CD14-positive monocyte (primary cell): Measurements from ENCODE around the gene NPRL2. TPM values are rescaled to one million over a fixed set of nuclear protein-coding genes. Genes with fewer than 3 reads are reported as not detected.

Experiments used
- DNase-seq, 3 donors: peaks; one replicate each; pipeline ENCODE4 v3.0.0-alpha.2; 2011 to 2022
- H2AFZ ChIP-seq: 2 replicates; pipeline ENCODE4 v1.6.0; 2012; ENCODE audit warnings: mild to moderate bottlenecking, low read depth, low read length, inconsistent platforms; ENCODE audit not compliant: insufficient read depth, poor library complexity, severe bottlenecking
- H3K27ac ChIP-seq, 2 donors: 1 replicate in 1 of 2; 2 replicates in 1 of 2; pipeline ENCODE4 v1.5.1; 2012 to 2013; ENCODE audit warnings: low read length in 2 of 2, control low read depth in 1 of 2, inconsistent platforms in 1 of 2, low read depth in 1 of 2, mild to moderate bottlenecking in 1 of 2
- H3K27me3 ChIP-seq, 2 donors: one replicate each; pipeline versions ENCODE4 v1.6.0 to v1.6.1; 2011 to 2013; ENCODE audit warnings: low read length in 2 of 2; ENCODE audit not compliant: control insufficient read depth in 2 of 2, insufficient read depth in 2 of 2
- H3K36me3 ChIP-seq, 2 donors: replicated peaks in 1 of 2; 1 replicate in 1 of 2; 2 replicates in 1 of 2; pipeline versions ENCODE4 v1.5.1 to v1.6.1; 2012 to 2013; ENCODE audit warnings: low read length in 2 of 2, control low read depth in 1 of 2, inconsistent platforms in 1 of 2, mild to moderate bottlenecking in 1 of 2; ENCODE audit not compliant: insufficient read depth in 2 of 2, control insufficient read depth in 1 of 2
- H3K4me1 ChIP-seq, 2 donors: 1 replicate in 1 of 2; 2 replicates in 1 of 2; pipeline versions ENCODE4 v1.5.1 to v1.6.1; 2012 to 2013; ENCODE audit warnings: low read length in 2 of 2, control low read depth in 1 of 2, inconsistent platforms in 1 of 2, mild to moderate bottlenecking in 1 of 2, moderate library complexity in 1 of 2; ENCODE audit not compliant: insufficient read depth in 2 of 2, control insufficient read depth in 1 of 2
- H3K4me2 ChIP-seq: replicated peaks from 2 replicates; pipeline ENCODE3; 2012; ENCODE audit warnings: low read length, moderate library complexity, mild to moderate bottlenecking; ENCODE audit not compliant: poor library complexity, severe bottlenecking; ENCODE audit errors: extremely low read depth
- H3K4me3 ChIP-seq, 3 experiments: fragments of 200-600 bp in 1 of 3; sonication (generic) in 1 of 3; replicated peaks in 1 of 3; 1 replicate in 2 of 3; 2 replicates in 1 of 3; pipeline ENCODE4 v1.5.1; 2011 to 2013; ENCODE audit warnings: low read length in 3 of 3, mild to moderate bottlenecking in 3 of 3, control low read depth in 2 of 3, low read depth in 2 of 3, inconsistent platforms in 1 of 3, moderate library complexity in 1 of 3
- H3K79me2 ChIP-seq: 2 replicates; pipeline ENCODE4 v1.6.0; 2012; ENCODE audit warnings: mild to moderate bottlenecking, control low read depth, inconsistent platforms, low read length, moderate library complexity; ENCODE audit not compliant: insufficient read depth
- H3K9ac ChIP-seq: 2 replicates; pipeline ENCODE4 v1.6.0; 2017; ENCODE audit warnings: low read length, mild to moderate bottlenecking; ENCODE audit not compliant: insufficient read depth, poor library complexity, severe bottlenecking
- H3K9me3 ChIP-seq, 2 donors: replicated peaks in 1 of 2; 1 replicate in 1 of 2; 2 replicates in 1 of 2; pipeline versions ENCODE4 v1.5.1 to v1.6.1; 2012 to 2013; ENCODE audit warnings: low read length in 2 of 2, control low read depth in 1 of 2; ENCODE audit not compliant: control insufficient read depth in 1 of 2, insufficient read depth in 1 of 2
- H4K20me1 ChIP-seq: 2 replicates; pipeline ENCODE4 v1.6.0; 2012; ENCODE audit warnings: mild to moderate bottlenecking, low read length, control low read depth, moderate library complexity; ENCODE audit not compliant: insufficient read depth
- H3K27ac Mint-ChIP-seq, 7 donors: one replicate each; pipeline ENCODE4 v1.8.0; 2020; ENCODE audit warnings: mild to moderate bottlenecking in 7 of 7, mixed read lengths in 7 of 7, moderate library complexity in 6 of 7, inconsistent platforms in 2 of 7
- H3K27me3 Mint-ChIP-seq, 3 donors: one replicate each; pipeline ENCODE4 v1.8.0; 2021 to 2022; ENCODE audit warnings: low read depth in 3 of 3, mild to moderate bottlenecking in 3 of 3, mixed read lengths in 3 of 3, moderate library complexity in 3 of 3, inconsistent platforms in 1 of 3
- H3K36me3 Mint-ChIP-seq, 2 donors: one replicate each; pipeline ENCODE4 v1.8.0; 2020; ENCODE audit warnings: mixed read lengths in 2 of 2, inconsistent platforms in 1 of 2, mild to moderate bottlenecking in 1 of 2
- H3K4me1 Mint-ChIP-seq: one replicate; pipeline ENCODE4 v1.8.0; 2020; ENCODE audit warnings: mild to moderate bottlenecking, mixed read lengths
- H3K4me3 Mint-ChIP-seq, 2 donors: one replicate each; pipeline ENCODE4 v1.8.0; 2020; ENCODE audit warnings: mild to moderate bottlenecking in 2 of 2, mixed read lengths in 2 of 2, moderate library complexity in 1 of 2
- H3K9me3 Mint-ChIP-seq, 7 donors: one replicate each; pipeline ENCODE4 v1.8.0; 2020 to 2022; ENCODE audit warnings: mixed read lengths in 7 of 7, mild to moderate bottlenecking in 6 of 7, moderate library complexity in 6 of 7, inconsistent platforms in 2 of 7
- WGBS: methylation state at CpG from one replicate; pipeline ENCODE4 v1.1.5; 2013; ENCODE audit warnings: missing lambda C conversion rate; ENCODE audit not compliant: insufficient coverage; 5-methylcytosine and 5-hydroxymethylcytosine counted together
- intact Hi-C, 2 donors: fragments of 100-400 bp; cut with micrococcal nuclease; formaldehyde crosslinking; loops; one replicate each; pipeline versions ENCODE4 v1.15.0 to v1.15.1; 2023
- polyA plus RNA-seq, 3 donors: library from polyadenylated mRNA; depleted of rRNA in 1 of 3; unstranded in 2 of 3; stranded (reverse) in 1 of 3; fragments of 300-500 nt in 2 of 3; fragments of >200 nt in 1 of 3; fragmentation: Illumina TruSeq in 2 of 3; gene quantifications; 1 replicate in 2 of 3; 2 replicates in 1 of 3; pipeline ENCODE4 v1.2.3, GENCODE V29; 2012 to 2021
- TF ChIP-seq, protein P1 (sequence below): fragments of 200-600 bp; IDR thresholded peaks from one replicate; pipeline ENCODE4 v1.8.0; 2022; ENCODE audit warnings: antibody characterized with exemption, mild to moderate bottlenecking

The NPRL2 gene
- polyA plus RNA-seq, 3 donors, result 20.9 to 37.9 (median 23.5) TPM

- H3K36me3 Mint-ChIP-seq, result no peaks in the 10 kb centered on the region
- no peaks in the 10 kb centered on the region for H3K9me3 Mint-ChIP-seq
- 83% methylated on average over 6 of the region's 10 CpGs for WGBS
- peaks cover 14% of the 10 kb centered on the region for H3K4me1 Mint-ChIP-seq
- Histone ChIP-seq H3K9ac (no peak overlapping the region), H3K79me2 (no peaks in the 10 kb centered on the region), H3K4me2 (peak overlapping the region; percentile 24), H4K20me1 (no peaks in the 10 kb centered on the region), H3K9me3 (no peaks in the 10 kb centered on the region), H3K36me3 (no peaks in the 10 kb centered on the region), H3K27ac (peak overlapping the region; percentile 26 to 57), H3K4me1 (peaks cover 12 to 13% of the 10 kb centered on the region in 2 donors), H3K27me3 (no peaks in the 10 kb centered on the region), H3K4me3 (no peak overlapping the region), H2AFZ (peak overlapping the region; percentile 80)
- intact Hi-C loops, result no loop called here
- peak overlapping the region in 3 of 7 donors; percentile 46 to 81 (median 75) for H3K27ac Mint-ChIP-seq
- no peak overlapping the region for H3K4me3 Mint-ChIP-seq
- DNase-seq, result peak; percentile 68 to 72 (median 69)
- peaks cover 1 to 10% (median 2%) of the 10 kb centered on the region in 3 donors for H3K27me3 Mint-ChIP-seq
- TF ChIP-seq, protein P1, sequence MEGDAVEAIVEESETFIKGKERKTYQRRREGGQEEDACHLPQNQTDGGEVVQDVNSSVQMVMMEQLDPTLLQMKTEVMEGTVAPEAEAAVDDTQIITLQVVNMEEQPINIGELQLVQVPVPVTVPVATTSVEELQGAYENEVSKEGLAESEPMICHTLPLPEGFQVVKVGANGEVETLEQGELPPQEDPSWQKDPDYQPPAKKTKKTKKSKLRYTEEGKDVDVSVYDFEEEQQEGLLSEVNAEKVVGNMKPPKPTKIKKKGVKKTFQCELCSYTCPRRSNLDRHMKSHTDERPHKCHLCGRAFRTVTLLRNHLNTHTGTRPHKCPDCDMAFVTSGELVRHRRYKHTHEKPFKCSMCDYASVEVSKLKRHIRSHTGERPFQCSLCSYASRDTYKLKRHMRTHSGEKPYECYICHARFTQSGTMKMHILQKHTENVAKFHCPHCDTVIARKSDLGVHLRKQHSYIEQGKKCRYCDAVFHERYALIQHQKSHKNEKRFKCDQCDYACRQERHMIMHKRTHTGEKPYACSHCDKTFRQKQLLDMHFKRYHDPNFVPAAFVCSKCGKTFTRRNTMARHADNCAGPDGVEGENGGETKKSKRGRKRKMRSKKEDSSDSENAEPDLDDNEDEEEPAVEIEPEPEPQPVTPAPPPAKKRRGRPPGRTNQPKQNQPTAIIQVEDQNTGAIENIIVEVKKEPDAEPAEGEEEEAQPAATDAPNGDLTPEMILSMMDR, result no peak
These were observed 44.7 kb upstream of the NPRL2 start for GRCh38 chr3:50395070-50395860.

DNA sequence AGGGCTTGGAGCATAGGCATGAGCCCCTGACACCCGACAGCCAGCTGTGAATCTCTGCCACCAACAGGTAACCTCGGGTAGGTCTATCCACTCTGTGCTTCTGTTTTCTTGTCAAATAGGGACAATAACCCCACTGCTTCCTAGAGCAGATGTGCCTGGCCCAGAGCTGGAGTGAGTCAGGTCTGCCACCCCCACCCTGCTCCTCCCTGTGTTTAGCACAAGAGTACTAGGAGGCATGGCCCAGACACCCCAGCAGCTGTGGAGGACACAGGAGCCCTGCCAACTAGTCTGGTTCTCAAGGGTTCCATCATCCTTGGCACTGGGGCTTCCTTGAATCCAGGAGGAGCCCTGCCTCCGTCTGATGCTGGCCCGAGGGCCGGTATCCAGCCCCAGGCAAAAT is 42.5 kb upstream of the NPRL2 start:
- Mint-ChIP-seq H3K9me3 (no peaks in the 10 kb centered on the region), H3K27ac (no peak overlapping the region), H3K4me3 (no peak overlapping the region), H3K27me3 (peaks cover 1 to 9% (median 2%) of the 10 kb centered on the region in 3 donors), H3K36me3 (no peaks in the 10 kb centered on the region), H3K4me1 (peaks cover 14% of the 10 kb centered on the region)
- no peak overlapping the region for H2AFZ ChIP-seq
- DNase-seq, result no peak
- H4K20me1 ChIP-seq, result no peaks in the 10 kb centered on the region
- no peaks in the 10 kb centered on the region for H3K27me3 ChIP-seq
- no peaks in the 10 kb centered on the region for H3K79me2 ChIP-seq
- no peak overlapping the region for H3K4me3 ChIP-seq
- WGBS, result 84% methylated on average over 4 of the region's 5 CpGs
- TF ChIP-seq, protein P1, result no peak
- no peak overlapping the region for H3K27ac ChIP-seq
- H3K9ac ChIP-seq, result no peak overlapping the region
- H3K4me2 ChIP-seq, result no peak overlapping the region
- H3K9me3 ChIP-seq, result no peaks in the 10 kb centered on the region
- no peaks in the 10 kb centered on the region for H3K36me3 ChIP-seq
- intact Hi-C loops, result no loop called here
- H3K4me1 ChIP-seq, result peaks cover 12 to 13% of the 10 kb centered on the region in 2 donors
